Mucosa of gallbladder (tissue), 1 donor: ENCODE results near the gene TFE3. TPM values are rescaled to one million over a fixed set of nuclear protein-coding genes. Genes with fewer than 3 reads are reported as not detected.
"Not testable (repeated sequence)": the region's sequence is repeated elsewhere in the genome, so short reads cannot be mapped to it uniquely, and the experiment has no call there.

Source experiments
- DNase-seq: peaks from one replicate; pipeline ENCODE4 v3.0.0-alpha.2; 2020; ENCODE audit warnings: low spot score
- total RNA-seq: library from RNA; stranded (reverse); gene quantifications from one replicate; pipeline ENCODE4 v1.2.1, GENCODE V29; 2021
- donor health status: DM: no; HTN: no; CAD: no.

The TFE3 gene
- total RNA-seq, 1 donor from 2014 or later: 59.5 TPM

GRCh38 chrX:49001521-49002090 lies 41.6 kb downstream of the TFE3 start:
- DNase-seq: no peak

GRCh38 chrX:49000636-49001035 lies 42.5 kb downstream of the TFE3 start:
- no peak for DNase-seq

- DNase-seq: no peak
These were observed 44.1 kb downstream of the TFE3 start for GRCh38 chrX:48999030-48999429.

- DNase-seq: no peak
These were observed 44.8 kb downstream of the TFE3 start for GRCh38 chrX:48998391-48998790.

GRCh38 chrX:48997865-48998264 lies 45.3 kb downstream of the TFE3 start:
- DNase-seq: no peak

GRCh38 chrX:48997455-48997854 lies 45.7 kb downstream of the TFE3 start:
- DNase-seq: no peak

GRCh38 chrX:48996969-48997368 lies 46.2 kb downstream of the TFE3 start:
- no peak for DNase-seq

GRCh38 chrX:48992341-48992740 lies 50.8 kb downstream of the TFE3 start:
- no peak for DNase-seq

- no peak for DNase-seq
These were observed 53.7 kb downstream of the TFE3 start for GRCh38 chrX:48989483-48989882.

- no peak for DNase-seq
These were observed 59.3 kb downstream of the TFE3 start for GRCh38 chrX:48983896-48984295.

GRCh38 chrX:48983081-48983480 lies 60.1 kb downstream of the TFE3 start:
- DNase-seq: no peak

- DNase-seq: no peak
These were observed 62.0 kb downstream of the TFE3 start for GRCh38 chrX:48981178-48981577.

GRCh38 chrX:48980341-48980740 lies 62.8 kb downstream of the TFE3 start:
- DNase-seq: not testable (repeated sequence)

Other genes starting within 250 kb of the TFE3 start
- 108 TPM for gene HDAC6, start 241.3 kb downstream of the TFE3 start, total RNA-seq
- gene ERAS, start 216.8 kb downstream of the TFE3 start, total RNA-seq: not detected
- 21.3 TPM for gene PCSK1N, start 207.7 kb downstream of the TFE3 start, total RNA-seq
- gene TIMM17B, start 145.6 kb downstream of the TFE3 start, total RNA-seq: 55.3 TPM
- 77.5 TPM for gene PQBP1, start 145.4 kb downstream of the TFE3 start, total RNA-seq
- 50.4 TPM for gene SLC35A2, start 131.7 kb downstream of the TFE3 start, total RNA-seq
- 11.5 TPM for gene PIM2, start 124.3 kb downstream of the TFE3 start, total RNA-seq
- gene OTUD5, start 85.8 kb downstream of the TFE3 start, total RNA-seq: 57.3 TPM
- 6.5 TPM for gene KCND1, start 71.5 kb downstream of the TFE3 start, total RNA-seq
- gene GRIPAP1, start 41.1 kb downstream of the TFE3 start, total RNA-seq: 52.7 TPM
- gene CCDC120, start 15.6 kb upstream of the TFE3 start, total RNA-seq: 18.8 TPM
- gene PRAF2, start 30.6 kb upstream of the TFE3 start, total RNA-seq: 41.8 TPM
- gene WDR45, start 36.5 kb upstream of the TFE3 start, total RNA-seq: 65.5 TPM
- 22.7 TPM for gene GPKOW, start 80.4 kb upstream of the TFE3 start, total RNA-seq
- 18.3 TPM for gene MAGIX, start 119.4 kb upstream of the TFE3 start, total RNA-seq
- gene PLP2, start 128.5 kb upstream of the TFE3 start, total RNA-seq: 44.0 TPM
- 16.3 TPM for gene PRICKLE3, start 143.0 kb upstream of the TFE3 start, total RNA-seq
- gene SYP, start 156.8 kb upstream of the TFE3 start, total RNA-seq: 1.9 TPM
- 0.20 TPM for gene CACNA1F, start 190.0 kb upstream of the TFE3 start, total RNA-seq
- 20.0 TPM for gene CCDC22, start 192.1 kb upstream of the TFE3 start, total RNA-seq
- gene FOXP3, start 221.4 kb upstream of the TFE3 start, total RNA-seq: 0.09 TPM
- gene PPP1R3F, start 226.4 kb upstream of the TFE3 start, total RNA-seq: 11.5 TPM